Adrenal gland (tissue), 12 donors: Measurements from ENCODE around the gene NT5C2. TPM values are rescaled to one million over a fixed set of nuclear protein-coding genes. Genes with fewer than 3 reads are reported as not detected.

ENCODE experiments used
- DNase-seq, 7 donors: peaks; one replicate each; pipeline ENCODE4 v3.0.0-alpha.2; 2019 to 2020
- H3K27ac ChIP-seq, 5 donors: fragments of 200-600 bp; sonication (generic) in 4 of 5; 1 replicate in 3 of 5; 2 replicates in 2 of 5; pipeline versions ENCODE4 v1.5.1 to v1.8.0; 2016 to 2020; ENCODE audit warnings: mild to moderate bottlenecking in 1 of 5
- H3K27me3 ChIP-seq: fragments of 200-600 bp; 2 replicates; pipeline ENCODE4 v1.8.0; 2021
- H3K36me3 ChIP-seq, 2 donors: fragments of 200-600 bp; replicated peaks in 1 of 2; 1 replicate in 1 of 2; 2 replicates in 1 of 2; pipeline versions ENCODE4 v1.5.1 to v1.8.0; 2018 to 2022
- H3K4me1 ChIP-seq, 2 donors: fragments of 200-600 bp; replicated peaks in 1 of 2; 1 replicate in 1 of 2; 2 replicates in 1 of 2; pipeline versions ENCODE4 v1.5.1 to v1.8.0; 2018 to 2021
- H3K4me3 ChIP-seq, 4 donors: fragments of 200-600 bp; sonication (generic) in 3 of 4; one replicate each; pipeline ENCODE4 v1.5.1; 2016 to 2018
- H3K9me3 ChIP-seq, 3 donors: fragments of 200-600 bp; sonication (generic) in 1 of 3; replicated peaks in 1 of 3; 1 replicate in 2 of 3; 2 replicates in 1 of 3; pipeline versions ENCODE4 v1.5.1 to v1.8.0; 2016 to 2021
- CTCF ChIP-seq, 6 experiments: fragments of 450-650 bp in 4 of 6; fragments of 200-600 bp in 2 of 6; sonication (generic) in 1 of 6; IDR thresholded peaks; 1 replicate in 5 of 6; 2 replicates in 1 of 6; pipeline versions ENCODE4 v1.5.1 to v1.8.0; 2016 to 2021; ENCODE audit warnings: antibody characterized with exemption in 6 of 6, mild to moderate bottlenecking in 2 of 6, moderate library complexity in 1 of 6
- POLR2A ChIP-seq, 2 donors: fragments of 450-650 bp; IDR thresholded peaks; one replicate each; pipeline ENCODE4 v1.6.1; 2017; ENCODE audit warnings: antibody characterized with exemption in 2 of 2, mild to moderate bottlenecking in 2 of 2, moderate library complexity in 1 of 2
- WGBS, 4 donors: extraction: QIAGEN DNeasy Blood & Tissue Kit in 2 of 4; methylation state at CpG; one replicate each; pipeline versions ENCODE4 v1.1.5 to v1.1.7; 2013 to 2017; 5-methylcytosine and 5-hydroxymethylcytosine counted together
- intact Hi-C, 2 donors: fragments of 100-400 bp; cut with DNase I; formaldehyde crosslinking; loops; one replicate each; pipeline versions ENCODE4 v1.14.1 to v1.15.0; 2022 to 2023
- polyA plus RNA-seq, 3 donors: library from polyadenylated mRNA; stranded (reverse); fragments of 200-250 nt in 2 of 3; fragments of 350-450 nt in 1 of 3; fragmentation: Illumina TruSeq in 1 of 3; extraction: RNeasy Lipid Tissue Mini Kit (QIAGEN cat#74804) in 1 of 3; gene quantifications; one replicate each; pipeline ENCODE4 v1.2.3, GENCODE V29; 2013 to 2014
- total RNA-seq, 9 donors: library from RNA; depleted of rRNA in 4 of 9; stranded (reverse); fragments of >200 nt in 4 of 9; fragments of 120-200 nt in 1 of 9; fragmentation: NEBNext Ultra II Directional in 1 of 9; extraction: Animal tissue kit (Norgen Biotek cat#: 25700) in 1 of 9; gene quantifications; one replicate each; pipeline versions ENCODE4 v1.1.0 to v1.2.4, GENCODE V29; 2013 to 2023
- donor health status: healthy with polysubstance abuse.
- donor health status: Bipolar disorder and iron deficiency.
- donor health status: DM: yes; HTN: yes; CAD: no.
- donor health status: DM: no; HTN: no; CAD: no.
- donor health status: DM: no; HTN: no; CAD: no.
- donor health status: DM: yes; HTN: yes; CAD: no.

NT5C2 gene
- total and polyA plus RNA-seq, 12 donors = 23.2 to 101 (median 71.1) TPM

GRCh38 chr10:103055105-103055504, 138.0 kb downstream of the NT5C2 start:
- intact Hi-C loops = no loop called here
- no peak for TF ChIP-seq POLR2A (IDR thresholded peaks at IDR 0.05)
- TF ChIP-seq CTCF (IDR thresholded peaks at IDR 0.05) = no peak
- no peak for DNase-seq
- Histone ChIP-seq H3K4me1 (peaks cover 11 to 32% of the 10 kb centered on the region in 2 donors), H3K27ac (peak overlapping the region in 1 of 5 donors; percentile 82), H3K9me3 (no peaks in the 10 kb centered on the region), H3K27me3 (no peaks in the 10 kb centered on the region), H3K4me3 (no peak overlapping the region), H3K36me3 (no peaks in the 10 kb centered on the region)
- WGBS, 4 donors = 53 to 77% (median 58%) methylated on average over 4 of the region's 4 CpGs

GRCh38 chr10:103054621-103055020, 138.5 kb downstream of the NT5C2 start:
- no peak for DNase-seq
- no peaks in the 10 kb centered on the region for H3K27me3 ChIP-seq
- peak overlapping the region in 2 of 5 donors; percentile 78 to 82 for H3K27ac ChIP-seq
- no peaks in the 10 kb centered on the region for H3K9me3 ChIP-seq
- intact Hi-C loops = no loop called here
- no peak overlapping the region for H3K4me3 ChIP-seq
- H3K4me1 ChIP-seq = peaks cover 11 to 32% of the 10 kb centered on the region in 2 donors
- H3K36me3 ChIP-seq = no peaks in the 10 kb centered on the region
- TF ChIP-seq CTCF (IDR thresholded peaks at IDR 0.05) (no peak), POLR2A (IDR thresholded peaks at IDR 0.05) (no peak)
- WGBS, 4 donors = 54 to 66% (median 58%) methylated on average over 3 of the region's 3 CpGs

- peak; percentile 79 to 94 (median 88) for DNase-seq
- Histone ChIP-seq H3K9me3 (no peaks in the 10 kb centered on the region), H3K4me1 (peaks cover 11 to 32% of the 10 kb centered on the region in 2 donors), H3K36me3 (no peaks in the 10 kb centered on the region), H3K4me3 (peak overlapping the region in 1 of 4 donors; percentile 50), H3K27me3 (no peaks in the 10 kb centered on the region), H3K27ac (peak overlapping the region; percentile 2 to 85 (median 78))
- intact Hi-C loops = no loop called here
- 13 to 21% (median 17%) methylated on average over 16 to 20 of the region's 20 CpGs for WGBS, 4 donors
- TF ChIP-seq CTCF (IDR thresholded peaks at IDR 0.05) = peak; percentile 20 to 50 (median 44)
- peak in 1 of 2 donors; percentile 78 for TF ChIP-seq POLR2A (IDR thresholded peaks at IDR 0.05)
Measured at GRCh38 chr10:103053659-103054581, 139.2 kb downstream of the NT5C2 start.

GRCh38 chr10:103049237-103049636, 143.8 kb downstream of the NT5C2 start:
- no peak for DNase-seq
- TF ChIP-seq CTCF (IDR thresholded peaks at IDR 0.05) (no peak), POLR2A (IDR thresholded peaks at IDR 0.05) (no peak)
- Histone ChIP-seq H3K27ac (no peak overlapping the region), H3K36me3 (no peaks in the 10 kb centered on the region), H3K9me3 (no peaks in the 10 kb centered on the region), H3K27me3 (no peaks in the 10 kb centered on the region), H3K4me1 (peaks cover 5 to 10% of the 10 kb centered on the region in 2 donors), H3K4me3 (no peak overlapping the region)
- intact Hi-C loops = no loop called here
- 85 to 96% (median 94%) methylated on average over 6 of the region's 6 CpGs for WGBS, 4 donors
